Measurements from ENCODE around the gene KMO.
A peak's percentile ranks its signal among the peaks of the same experiment; 100 is the strongest.

KMO gene

GRCh38 chr1:241593186-241593585 lies 61.0 kb downstream of the KMO start:
- DNase-seq (ENCODE audit: low read depth): no peak

GRCh38 chr1:241596633-241597032 lies 64.5 kb downstream of the KMO start:
- DNase-seq (ENCODE audit: low read depth): no peak

- no peak for DNase-seq (ENCODE audit: low read depth)
Observed at GRCh38 chr1:241598249-241598648, 66.1 kb downstream of the KMO start.

- DNase-seq (ENCODE audit: low read depth): peak; percentile 78
Observed at GRCh38 chr1:241600496-241600901, 68.3 kb downstream of the KMO start.

GRCh38 chr1:241603731-241604245 lies 71.6 kb downstream of the KMO start:
- DNase-seq (ENCODE audit: low read depth): peak; percentile 50

GRCh38 chr1:241605146-241605805 lies 73.1 kb downstream of the KMO start:
- no peak for DNase-seq (ENCODE audit: low read depth)

GRCh38 chr1:241606544-241606943 lies 74.4 kb downstream of the KMO start:
- no peak for DNase-seq (ENCODE audit: low read depth)

GRCh38 chr1:241607497-241607896 lies 75.3 kb downstream of the KMO start:
- no peak for DNase-seq (ENCODE audit: low read depth)

- DNase-seq (ENCODE audit: low read depth): peak; percentile 83
Observed at GRCh38 chr1:241608379-241609033, 76.3 kb downstream of the KMO start.

- peak; percentile 71 for DNase-seq (ENCODE audit: low read depth)
Observed at GRCh38 chr1:241610056-241610815, 78.1 kb downstream of the KMO start.

- peak; percentile 76 for DNase-seq (ENCODE audit: low read depth)
Observed at GRCh38 chr1:241611063-241611462, 78.9 kb downstream of the KMO start.

- no peak for DNase-seq (ENCODE audit: low read depth)
Observed at GRCh38 chr1:241611736-241612135, 79.6 kb downstream of the KMO start.

- peak; percentile 95 for DNase-seq (ENCODE audit: low read depth)
Observed at GRCh38 chr1:241612533-241613477, 80.6 kb downstream of the KMO start.

GRCh38 chr1:241614144-241614543 lies 82.0 kb downstream of the KMO start:
- DNase-seq (ENCODE audit: low read depth): peak; percentile 26

GRCh38 chr1:241614572-241614971 lies 82.4 kb downstream of the KMO start:
- DNase-seq (ENCODE audit: low read depth): no peak

- no peak for DNase-seq (ENCODE audit: low read depth)
Observed at GRCh38 chr1:241615043-241615974, 83.1 kb downstream of the KMO start.

- DNase-seq (ENCODE audit: low read depth): no peak
Observed at GRCh38 chr1:241617426-241617825, 85.2 kb downstream of the KMO start.

GRCh38 chr1:241622669-241623068 lies 90.5 kb downstream of the KMO start:
- no peak for DNase-seq (ENCODE audit: low read depth)

GRCh38 chr1:241624935-241625334 lies 92.8 kb downstream of the KMO start:
- DNase-seq (ENCODE audit: low read depth): no peak

GRCh38 chr1:241627453-241628259 lies 95.5 kb downstream of the KMO start:
- peak; percentile 85 for DNase-seq (ENCODE audit: low read depth)
